GM12874 (cell line): ENCODE results near the gene CFAP221.

Experiments used
- CTCF ChIP-seq: IDR thresholded peaks from 2 replicates; pipeline ENCODE4 v1.5.1; 2011; ENCODE audit warnings: low read depth, mild to moderate bottlenecking, control low read depth, low read length, moderate library complexity; ENCODE audit not compliant: insufficient read depth

CFAP221 gene

GRCh38 chr2:119692310-119692709, 148.1 kb downstream of the CFAP221 start:
- TF ChIP-seq CTCF = no peak

- TF ChIP-seq CTCF = no peak
Observed at GRCh38 chr2:119692954-119693353, 148.7 kb downstream of the CFAP221 start.

GRCh38 chr2:119693567-119693966, 149.3 kb downstream of the CFAP221 start:
- TF ChIP-seq CTCF = no peak

GRCh38 chr2:119693967-119694366, 149.7 kb downstream of the CFAP221 start:
- no peak for TF ChIP-seq CTCF

GRCh38 chr2:119694470-119694844, 150.2 kb downstream of the CFAP221 start:
- no peak for TF ChIP-seq CTCF

GRCh38 chr2:119694845-119695521, 150.7 kb downstream of the CFAP221 start:
- no peak for TF ChIP-seq CTCF

GRCh38 chr2:119696005-119696404, 151.8 kb downstream of the CFAP221 start:
- TF ChIP-seq CTCF = no peak
